ENCODE measurements around the gene METAP2.
A peak's percentile ranks its signal among the peaks of the same experiment; 100 is the strongest.
"Not testable (repeated sequence)": the region's sequence is repeated elsewhere in the genome, so short reads cannot be mapped to it uniquely, and the experiment has no call there.

METAP2 gene

GRCh38 chr12:95473884-95474659 lies at the start of gene METAP2:
Gene METAP2 (plus strand): TSS chr12:95474152. CDS start chr12:95474180, 28 bp downstream.
- peak; percentile 85 for DNase-seq

DNA sequence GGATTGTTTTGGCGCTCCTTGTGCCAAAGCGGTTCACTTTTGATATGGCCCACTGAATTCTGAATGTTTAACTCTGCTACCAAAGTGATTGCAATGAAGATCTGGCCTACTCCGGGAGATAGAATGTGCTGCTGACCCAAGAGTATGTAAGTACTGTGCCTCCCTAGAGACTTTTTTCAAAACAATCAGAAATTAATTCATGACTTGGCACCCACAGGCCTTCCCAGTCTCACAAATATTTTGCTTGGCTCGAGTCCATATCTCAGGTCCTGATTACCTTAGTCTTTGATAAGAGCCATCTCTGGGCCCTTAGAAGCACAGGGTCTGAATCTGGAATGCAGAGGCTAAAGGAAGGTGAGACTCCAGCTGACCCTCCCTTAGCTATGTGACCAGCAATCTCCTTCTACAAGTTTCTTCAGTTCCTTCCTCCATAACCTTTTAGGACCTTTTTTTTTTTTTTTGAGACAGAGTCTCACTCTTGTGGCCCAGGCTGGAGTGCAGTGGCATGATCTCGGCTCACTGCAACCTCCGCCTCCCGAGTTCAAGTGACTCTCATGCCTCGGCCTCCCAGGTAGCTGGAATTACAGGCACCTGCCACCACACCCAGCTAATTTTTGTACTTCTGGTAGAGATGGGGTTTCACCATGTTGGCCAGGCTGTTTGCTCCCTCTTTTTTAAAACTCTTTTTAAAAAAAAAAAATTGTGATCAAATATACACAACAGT lies 49.5 kb upstream of the METAP2 start:
- DNase-seq: no peak

DNA sequence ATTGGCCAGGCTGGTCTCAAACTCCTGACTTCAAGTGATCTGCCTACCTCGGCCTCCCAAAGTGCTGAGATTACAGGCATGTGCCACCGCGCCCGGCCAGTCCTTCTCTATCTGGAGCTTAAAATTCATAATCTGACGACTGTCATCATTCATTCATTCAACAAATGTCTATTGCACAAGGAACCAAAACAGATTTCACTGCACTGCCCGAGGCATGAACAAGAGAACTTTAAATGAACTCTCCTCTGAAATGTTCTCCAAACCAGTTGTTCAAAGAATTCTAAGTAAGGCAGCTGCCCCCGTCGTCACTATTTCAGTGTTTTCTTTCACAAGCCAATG lies 44.8 kb upstream of the METAP2 start:
- no peak for DNase-seq

DNA sequence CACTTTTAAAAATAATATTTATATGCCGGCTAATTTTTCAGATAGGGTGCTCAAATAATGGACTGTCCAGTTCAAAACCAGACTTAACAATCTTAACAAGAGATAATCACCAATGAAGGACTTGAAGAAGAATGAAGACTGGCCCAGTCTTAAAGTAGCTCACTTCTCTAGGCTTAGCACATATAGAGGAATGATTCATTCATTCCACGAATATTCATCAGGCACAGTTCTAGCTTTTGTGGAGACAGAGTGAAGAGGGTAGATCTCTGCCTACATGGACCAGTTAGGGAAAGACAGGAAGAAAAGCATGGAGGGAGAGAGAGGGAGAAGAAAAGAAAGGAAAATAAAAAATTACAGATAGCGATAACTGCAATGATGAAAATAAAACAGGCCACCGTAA lies 42.8 kb upstream of the METAP2 start:
- DNase-seq: no peak

- no peak for DNase-seq
Measured at GRCh38 chr12:95435355-95435754, 38.6 kb upstream of the METAP2 start.

GRCh38 chr12:95437565-95437964 lies 36.4 kb upstream of the METAP2 start:
- DNase-seq: no peak

GRCh38 chr12:95439461-95440230 lies 34.3 kb upstream of the METAP2 start:
- no peak for DNase-seq

DNA sequence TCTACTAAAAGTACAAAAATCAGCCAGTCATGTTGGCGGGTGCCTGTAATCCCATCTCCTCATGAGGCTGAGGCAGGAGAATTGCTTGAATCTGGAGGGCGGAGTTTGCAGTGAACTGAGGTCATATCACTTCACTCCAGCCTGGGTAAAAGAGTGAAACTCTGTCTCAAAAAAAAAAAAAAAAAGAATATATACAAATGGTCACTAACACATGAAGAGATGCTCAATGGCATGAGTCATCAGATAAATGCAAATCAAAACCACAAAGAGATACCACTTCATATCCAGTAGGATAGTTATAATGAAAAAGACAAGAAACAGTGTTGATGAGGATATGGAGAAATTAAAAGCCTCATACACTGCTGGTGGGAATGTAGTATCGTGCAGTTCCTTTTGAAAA lies 33.6 kb upstream of the METAP2 start:
- no peak for DNase-seq

DNA sequence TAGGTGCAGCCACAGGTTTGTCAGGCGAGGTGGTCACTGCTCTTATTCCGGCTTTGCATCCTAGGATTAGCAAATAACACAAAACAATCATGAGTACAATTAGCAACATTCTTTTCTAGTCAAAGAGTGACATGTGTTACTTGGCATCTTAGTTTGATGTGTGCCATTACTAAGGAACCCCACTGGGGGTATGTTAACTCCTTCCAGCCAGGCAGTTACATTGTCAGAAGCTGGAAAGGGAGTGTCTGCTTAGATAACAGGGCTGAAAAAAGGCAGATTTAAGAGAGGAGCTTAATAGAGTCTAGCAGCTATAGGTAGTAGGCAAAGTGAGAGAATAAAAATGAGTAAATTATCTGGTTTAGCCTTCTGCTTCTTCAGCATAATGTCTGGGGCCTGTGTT lies 30.5 kb upstream of the METAP2 start:
- no peak for DNase-seq

DNA sequence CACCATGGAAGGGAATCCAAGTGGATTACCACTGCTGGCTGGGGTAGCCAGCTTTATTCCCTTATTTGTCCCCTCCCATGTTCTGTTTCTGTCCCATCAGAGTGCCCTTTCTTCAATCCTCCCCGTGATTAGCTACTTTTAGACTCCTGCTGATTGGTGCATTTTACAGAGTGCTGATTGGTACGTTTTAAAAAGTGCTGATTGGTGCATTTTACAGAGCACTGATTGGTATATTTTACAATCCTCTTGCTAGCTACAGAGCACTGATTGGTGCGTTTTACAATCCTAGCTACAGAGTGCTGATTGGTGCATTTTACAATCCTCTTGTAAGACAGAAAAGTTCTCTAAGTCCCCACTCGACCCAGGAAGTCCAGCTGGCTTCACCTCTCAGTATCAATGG lies 28.9 kb upstream of the METAP2 start:
- not testable (repeated sequence) for DNase-seq

GRCh38 chr12:95445884-95446505 lies 28.0 kb upstream of the METAP2 start:
- DNase-seq: no peak

GRCh38 chr12:95446506-95446900 lies 27.4 kb upstream of the METAP2 start:
- DNase-seq: no peak

GRCh38 chr12:95449656-95450055 lies 24.3 kb upstream of the METAP2 start:
- not testable (repeated sequence) for DNase-seq

- not testable (repeated sequence) for DNase-seq
Measured at GRCh38 chr12:95452501-95452900, 21.5 kb upstream of the METAP2 start.

GRCh38 chr12:95453881-95454280 lies 20.1 kb upstream of the METAP2 start:
- not testable (repeated sequence) for DNase-seq

- not testable (repeated sequence) for DNase-seq
Measured at GRCh38 chr12:95454780-95455215, 19.2 kb upstream of the METAP2 start.

DNA sequence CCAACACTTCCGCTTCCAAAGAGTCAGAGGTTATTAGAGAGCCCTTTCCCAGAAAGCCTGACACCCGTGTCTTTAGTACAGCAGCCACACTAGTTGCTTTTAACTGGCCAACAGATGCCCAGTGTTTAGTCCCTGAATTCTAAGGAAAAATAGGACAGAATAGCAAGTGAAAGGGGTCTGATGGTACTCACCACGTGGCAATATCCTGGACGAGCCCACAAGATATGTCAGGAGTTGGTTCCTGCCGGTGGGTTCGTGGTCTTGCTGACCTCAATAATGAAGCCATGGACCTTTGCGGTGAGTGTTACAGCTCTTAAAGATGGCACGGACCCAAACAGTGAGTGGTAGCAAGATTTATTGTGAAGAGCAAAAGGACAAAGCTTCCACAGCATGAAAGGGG lies 16.3 kb upstream of the METAP2 start:
- DNase-seq: not testable (repeated sequence)

DNA sequence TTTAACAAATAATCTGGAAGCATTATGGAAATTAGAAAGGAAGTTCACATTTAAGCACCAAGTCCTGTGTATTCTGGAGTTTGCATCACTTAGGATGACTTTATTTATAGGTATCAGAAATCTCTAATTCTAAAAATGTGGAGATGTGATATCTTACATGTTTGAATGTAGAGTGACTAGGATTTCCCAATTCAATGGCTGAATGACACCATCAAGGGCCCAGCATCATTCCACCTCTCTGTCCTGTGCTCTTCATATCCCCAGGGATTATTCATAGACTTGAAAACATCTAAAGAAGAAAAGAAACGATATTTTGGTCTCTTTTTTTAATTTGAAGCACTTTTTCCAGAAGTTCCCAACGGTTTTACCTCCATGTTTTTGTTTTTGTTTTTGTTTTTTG lies 15.2 kb upstream of the METAP2 start:
- DNase-seq: no peak

GRCh38 chr12:95459310-95459709 lies 14.6 kb upstream of the METAP2 start:
- DNase-seq: no peak

DNA sequence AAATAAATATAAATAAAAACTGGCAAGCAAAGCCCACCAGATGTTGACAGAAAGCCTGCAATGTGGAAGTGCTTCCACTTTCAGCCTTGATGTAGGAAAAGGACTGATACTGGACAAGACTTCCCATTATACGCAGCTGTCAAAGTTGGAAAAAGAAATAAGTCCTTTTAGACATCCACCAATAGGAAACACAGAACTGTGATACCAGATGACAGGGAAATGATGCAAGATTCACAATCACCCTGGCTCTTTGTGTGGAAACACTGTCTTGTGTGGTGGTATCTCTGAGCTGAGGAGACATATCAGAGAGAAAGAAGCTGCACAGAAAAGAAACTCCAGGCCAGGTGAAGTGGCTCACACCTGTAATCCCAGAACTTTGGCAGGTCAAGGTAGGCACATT lies 13.8 kb upstream of the METAP2 start:
- DNase-seq: no peak

DNA sequence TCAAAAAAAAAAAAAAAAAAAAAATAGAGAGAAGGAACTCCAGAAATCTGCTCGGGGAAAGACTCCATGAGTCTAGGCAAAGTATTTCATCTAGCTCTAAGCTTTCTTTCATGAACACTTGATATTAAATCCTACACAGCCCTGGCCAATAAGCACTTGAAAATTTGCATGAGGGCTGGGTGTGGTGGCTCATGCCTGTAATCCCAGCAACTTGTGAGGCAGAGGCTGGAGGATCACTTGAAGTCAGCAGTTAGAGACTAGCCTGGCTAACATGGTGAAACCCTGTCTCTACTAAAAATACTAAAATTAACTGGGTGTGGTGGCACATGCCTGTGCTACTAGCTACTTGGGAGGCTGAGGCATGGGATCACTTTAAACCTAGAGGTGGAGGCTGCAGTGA lies 13.1 kb upstream of the METAP2 start:
- no peak for DNase-seq

DNA sequence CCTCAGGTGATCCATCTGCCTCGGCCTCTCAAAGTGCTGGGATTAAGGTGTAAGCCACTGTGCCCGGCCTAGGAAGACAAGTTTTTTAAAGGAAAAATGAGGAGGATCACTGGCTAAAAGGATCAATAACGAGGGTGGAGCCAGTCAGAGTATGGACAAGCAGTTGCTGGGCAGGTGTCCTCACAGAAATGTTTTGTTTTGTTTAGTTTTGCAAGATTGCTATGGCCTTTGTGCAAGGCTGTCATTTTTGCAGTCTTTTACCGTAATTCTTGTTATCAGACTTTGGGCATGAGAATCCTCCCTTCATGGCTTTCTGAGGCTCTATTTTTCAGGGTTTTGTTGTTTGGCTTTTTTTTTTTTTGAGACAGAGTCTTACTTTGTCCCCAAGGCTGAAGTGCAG lies 11.9 kb upstream of the METAP2 start:
- no peak for DNase-seq

DNA sequence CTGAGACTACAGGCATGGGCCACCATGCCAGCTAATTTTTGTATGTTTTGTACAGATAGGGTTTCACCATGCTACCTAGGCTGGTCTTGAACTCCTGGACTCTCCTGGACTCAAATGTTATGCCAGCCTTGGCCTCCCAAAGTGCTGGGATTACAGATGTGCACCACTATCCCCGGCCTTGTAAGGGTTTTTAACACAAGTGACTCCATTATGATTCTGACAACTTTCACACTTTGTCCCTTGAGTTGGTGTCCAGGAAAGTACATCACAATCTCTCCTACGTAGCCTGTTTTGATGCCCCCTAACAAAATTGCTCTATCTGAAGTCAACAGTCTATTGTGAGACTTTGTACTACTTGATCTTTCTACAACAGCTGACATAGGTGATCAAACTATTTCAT lies 11.4 kb upstream of the METAP2 start:
- DNase-seq: no peak
